Adipocyte (in vitro differentiated cells): ENCODE measurements around the gene PCDHGB2.
"Not testable (repeated sequence)": the region's sequence is repeated elsewhere in the genome, so short reads cannot be mapped to it uniquely, and the experiment has no call there.

Experiments
- DNase-seq: peaks from one replicate; pipeline ENCODE4 v3.0.0-alpha.2; 2015; ENCODE audit warnings: low read depth
- H3K27me3 ChIP-seq: replicated peaks from 2 replicates; pipeline ENCODE4 v1.7.0; 2013; ENCODE audit warnings: mild to moderate bottlenecking, low read length, moderate library complexity; ENCODE audit not compliant: control insufficient read depth, insufficient read depth
- H3K36me3 ChIP-seq: 2 replicates; pipeline ENCODE4 v1.7.0; 2013; ENCODE audit warnings: low read length, mild to moderate bottlenecking, moderate library complexity; ENCODE audit not compliant: control insufficient read depth, insufficient read depth, severe bottlenecking
- H3K4me1 ChIP-seq: 2 replicates; pipeline ENCODE4 v1.7.0; 2013; ENCODE audit warnings: mild to moderate bottlenecking, low read length, moderate library complexity; ENCODE audit not compliant: control insufficient read depth, insufficient read depth
- H3K4me3 ChIP-seq: 2 replicates; pipeline ENCODE4 v1.7.0; 2013; ENCODE audit warnings: mild to moderate bottlenecking, low read length, moderate library complexity
- H3K9ac ChIP-seq: 2 replicates; pipeline ENCODE4 v1.7.0; 2013; ENCODE audit warnings: mild to moderate bottlenecking, low read length, moderate library complexity
- H3K9me3 ChIP-seq: 2 replicates; pipeline ENCODE4 v1.7.0; 2013; ENCODE audit warnings: mild to moderate bottlenecking, low read length, moderate library complexity; ENCODE audit not compliant: control insufficient read depth

Gene PCDHGB2

DNA sequence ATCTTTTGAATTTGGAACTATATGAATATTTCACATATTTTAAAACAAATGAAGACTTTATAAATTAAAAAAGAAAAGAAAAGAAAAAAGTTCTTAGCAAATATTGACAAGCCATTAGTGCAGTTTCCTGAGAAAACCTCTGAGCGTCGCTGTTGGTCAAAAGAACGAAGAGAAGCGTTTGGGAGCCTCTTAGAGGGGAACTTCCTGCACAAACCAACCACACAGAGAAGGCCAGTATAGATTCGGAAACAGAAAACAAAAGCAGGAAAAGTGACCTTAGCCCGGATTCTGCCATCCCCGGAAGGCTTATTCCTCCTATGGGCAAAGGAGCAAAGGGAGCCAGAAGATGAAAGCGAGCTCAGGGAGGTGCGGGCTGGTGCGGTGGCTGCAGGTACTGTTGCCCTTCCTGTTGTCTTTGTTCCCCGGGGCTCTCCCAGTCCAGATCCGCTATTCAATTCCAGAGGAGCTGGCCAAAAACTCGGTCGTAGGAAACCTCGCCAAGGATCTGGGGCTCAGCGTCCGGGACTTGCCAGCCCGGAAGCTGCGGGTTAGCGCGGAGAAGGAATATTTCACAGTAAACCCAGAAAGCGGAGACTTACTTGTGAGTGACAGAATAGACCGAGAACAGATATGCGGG, at the start of gene PCDHGB2:
Gene PCDHGB2, plus strand, starts transcription at position 205 of the 637 bp plus-strand sequence. Its CDS starts 142 bp downstream, at position 347.
- no peaks in the 10 kb centered on the region for H3K36me3 ChIP-seq
- H3K4me1 ChIP-seq: no peaks in the 10 kb centered on the region
- peaks cover 89% of the 10 kb centered on the region for H3K9me3 ChIP-seq
- peak within 1 kb of the TSS; percentile 78 for H3K4me3 ChIP-seq
- H3K27me3 ChIP-seq: peaks cover 6% of the 10 kb centered on the region
- peak; percentile 37 for DNase-seq
- peak within 1 kb of the TSS; percentile 54 for H3K9ac ChIP-seq

DNA sequence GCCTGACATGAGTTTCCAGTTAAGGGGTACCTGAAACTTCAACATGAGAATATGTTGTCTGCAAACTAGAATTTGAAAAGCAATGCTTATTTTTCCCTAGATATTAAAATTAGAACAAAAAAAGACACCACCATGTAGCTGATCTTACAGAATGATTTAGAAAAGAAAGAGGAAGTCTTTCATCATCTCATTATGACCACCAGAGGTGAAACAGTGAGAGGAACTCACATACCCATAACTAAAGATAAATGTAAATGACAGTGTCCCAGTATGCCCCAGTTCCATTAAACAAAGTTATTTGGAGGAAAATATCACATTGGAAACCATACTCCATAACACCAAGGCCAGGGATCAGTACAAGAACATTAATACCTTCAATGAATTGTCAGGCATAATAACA, 46.1 kb upstream of the PCDHGB2 start:
- no peak for DNase-seq
- Histone ChIP-seq H3K27me3 (no peaks in the 10 kb centered on the region), H3K9me3 (peaks cover 77% of the 10 kb centered on the region), H3K4me3 (peak overlapping the region; percentile 5), H3K36me3 (peaks cover 35% of the 10 kb centered on the region), H3K4me1 (peaks cover 6% of the 10 kb centered on the region), H3K9ac (no peak overlapping the region)

- Histone ChIP-seq H3K9me3 (peaks cover 71% of the 10 kb centered on the region), H3K4me1 (peaks cover 15% of the 10 kb centered on the region), H3K36me3 (peaks cover 37% of the 10 kb centered on the region), H3K4me3 (peak overlapping the region; percentile 53)
- H3K27me3 ChIP-seq, DNase-seq, H3K9ac ChIP-seq: not testable (repeated sequence)
Measured at GRCh38 chr5:141316963-141317362, 42.8 kb upstream of the PCDHGB2 start.

GRCh38 chr5:141319202-141319601, 40.6 kb upstream of the PCDHGB2 start:
- Histone ChIP-seq H3K36me3 (peaks cover 35% of the 10 kb centered on the region), H3K4me1 (peaks cover 15% of the 10 kb centered on the region), H3K4me3 (peak overlapping the region; percentile 96), H3K27me3 (no peaks in the 10 kb centered on the region), H3K9me3 (peaks cover 49% of the 10 kb centered on the region), H3K9ac (no peak overlapping the region)
- no peak for DNase-seq

DNA sequence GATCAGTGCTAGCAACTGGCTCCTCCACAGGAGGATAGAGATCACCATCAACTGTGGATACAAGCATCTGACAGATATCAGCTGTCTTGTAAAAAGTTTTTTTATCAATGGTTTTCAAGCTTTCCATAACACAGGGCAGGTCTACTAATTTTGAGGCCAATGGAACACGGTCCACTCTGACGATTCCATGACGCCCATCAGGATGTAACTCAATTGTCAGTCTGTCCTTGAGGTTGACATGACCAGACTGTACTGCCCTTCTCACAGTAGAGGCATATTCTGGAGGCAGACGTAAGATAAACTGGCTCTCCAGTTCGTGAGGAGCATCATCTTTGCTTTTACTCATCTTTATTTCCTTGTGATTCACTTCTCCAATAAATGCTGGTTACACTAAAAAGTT, 40.1 kb upstream of the PCDHGB2 start:
- Histone ChIP-seq H3K4me1 (peaks cover 15% of the 10 kb centered on the region), H3K27me3 (no peaks in the 10 kb centered on the region), H3K4me3 (peak overlapping the region; percentile 96), H3K9me3 (peaks cover 44% of the 10 kb centered on the region), H3K36me3 (peaks cover 35% of the 10 kb centered on the region), H3K9ac (peak overlapping the region; percentile 96)
- DNase-seq: no peak

- peaks cover 33% of the 10 kb centered on the region for H3K36me3 ChIP-seq
- H3K9ac ChIP-seq: peak within 1 kb of the TSS; percentile 96
- H3K4me1 ChIP-seq: peaks cover 15% of the 10 kb centered on the region
- H3K4me3 ChIP-seq: peak within 1 kb of the TSS; percentile 96
- peaks cover 37% of the 10 kb centered on the region for H3K9me3 ChIP-seq
- DNase-seq: peak; percentile 97
- no peaks in the 10 kb centered on the region for H3K27me3 ChIP-seq
Measured at GRCh38 chr5:141320225-141321169, 39.3 kb upstream of the PCDHGB2 start, which contains the start of gene TAF7. TSS of gene TAF7 (minus strand) at chr5:141320784. CDS start at chr5:141320044, 740 bp downstream.

GRCh38 chr5:141322261-141322660, 37.5 kb upstream of the PCDHGB2 start:
- H3K9me3 ChIP-seq: peaks cover 24% of the 10 kb centered on the region
- peaks cover 20% of the 10 kb centered on the region for H3K36me3 ChIP-seq
- peaks cover 15% of the 10 kb centered on the region for H3K4me1 ChIP-seq
- no peak overlapping the region for H3K4me3 ChIP-seq
- DNase-seq: no peak
- H3K9ac ChIP-seq: no peak overlapping the region
- no peaks in the 10 kb centered on the region for H3K27me3 ChIP-seq

GRCh38 chr5:141326088-141326854, 33.5 kb upstream of the PCDHGB2 start:
- Histone ChIP-seq H3K4me1 (no peaks in the 10 kb centered on the region), H3K9ac (peak overlapping the region; percentile 73), H3K4me3 (peak overlapping the region; percentile 78), H3K36me3 (no peaks in the 10 kb centered on the region), H3K9me3 (peaks cover 6% of the 10 kb centered on the region), H3K27me3 (no peaks in the 10 kb centered on the region)
- DNase-seq: peak; percentile 81

GRCh38 chr5:141328231-141328630, 31.6 kb upstream of the PCDHGB2 start:
- no peaks in the 10 kb centered on the region for H3K36me3 ChIP-seq
- no peak overlapping the region for H3K9ac ChIP-seq
- H3K4me1 ChIP-seq: no peaks in the 10 kb centered on the region
- DNase-seq: no peak
- H3K27me3 ChIP-seq: no peaks in the 10 kb centered on the region
- no peak overlapping the region for H3K4me3 ChIP-seq
- H3K9me3 ChIP-seq: peaks cover 17% of the 10 kb centered on the region

GRCh38 chr5:141330299-141331080, 29.3 kb upstream of the PCDHGB2 start, which contains the start of gene PCDHGA1:
TSS of gene PCDHGA1 (plus strand) at chr5:141330514.
- peak within 1 kb of the TSS; percentile 64 for H3K4me3 ChIP-seq
- DNase-seq: peak; percentile 71
- H3K9ac ChIP-seq: peak within 1 kb of the TSS; percentile 43

More at GRCh38 chr5:141330299-141331080, 29.3 kb upstream of the PCDHGB2 start, which contains the start of gene PCDHGA1:
- H3K4me1 ChIP-seq: no peaks in the 10 kb centered on the region
- no peaks in the 10 kb centered on the region for H3K27me3 ChIP-seq
- no peaks in the 10 kb centered on the region for H3K36me3 ChIP-seq
- H3K9me3 ChIP-seq: peaks cover 21% of the 10 kb centered on the region
